Epithelial cell of proximal tubule (primary cell): ENCODE measurements around the gene CHMP4A. TPM values are rescaled to one million over a fixed set of nuclear protein-coding genes. Genes with fewer than 3 reads are reported as not detected.

Source experiments
- DNase-seq: peaks from one replicate; pipeline ENCODE4 v3.0.0-alpha.2; 2011; ENCODE audit warnings: low read depth
- H3K4me3 ChIP-seq: 2 replicates; pipeline ENCODE4 v1.5.1; 2011; ENCODE audit warnings: low read depth, mild to moderate bottlenecking, low read length
- total RNA-seq: library from RNA; depleted of rRNA; stranded (reverse); fragments of >200 nt; gene quantifications from 2 replicates; pipeline ENCODE4 v1.2.3, GENCODE V29; 2015
- TF ChIP-seq, protein P1 (sequence below): conservative IDR thresholded peaks from 2 replicates; pipeline ENCODE4 v1.5.1; 2012; ENCODE audit warnings: low read depth, mild to moderate bottlenecking, low read length

CHMP4A gene
- total RNA-seq, 1 donor from 2014 or later = 88.4 TPM

- no peak overlapping the region for H3K4me3 ChIP-seq
- no peak for DNase-seq
- TF ChIP-seq, protein P1, sequence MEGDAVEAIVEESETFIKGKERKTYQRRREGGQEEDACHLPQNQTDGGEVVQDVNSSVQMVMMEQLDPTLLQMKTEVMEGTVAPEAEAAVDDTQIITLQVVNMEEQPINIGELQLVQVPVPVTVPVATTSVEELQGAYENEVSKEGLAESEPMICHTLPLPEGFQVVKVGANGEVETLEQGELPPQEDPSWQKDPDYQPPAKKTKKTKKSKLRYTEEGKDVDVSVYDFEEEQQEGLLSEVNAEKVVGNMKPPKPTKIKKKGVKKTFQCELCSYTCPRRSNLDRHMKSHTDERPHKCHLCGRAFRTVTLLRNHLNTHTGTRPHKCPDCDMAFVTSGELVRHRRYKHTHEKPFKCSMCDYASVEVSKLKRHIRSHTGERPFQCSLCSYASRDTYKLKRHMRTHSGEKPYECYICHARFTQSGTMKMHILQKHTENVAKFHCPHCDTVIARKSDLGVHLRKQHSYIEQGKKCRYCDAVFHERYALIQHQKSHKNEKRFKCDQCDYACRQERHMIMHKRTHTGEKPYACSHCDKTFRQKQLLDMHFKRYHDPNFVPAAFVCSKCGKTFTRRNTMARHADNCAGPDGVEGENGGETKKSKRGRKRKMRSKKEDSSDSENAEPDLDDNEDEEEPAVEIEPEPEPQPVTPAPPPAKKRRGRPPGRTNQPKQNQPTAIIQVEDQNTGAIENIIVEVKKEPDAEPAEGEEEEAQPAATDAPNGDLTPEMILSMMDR = no peak
Observed at GRCh38 chr14:24253936-24254335, 40.6 kb upstream of the CHMP4A start.

- no peak for DNase-seq
- TF ChIP-seq, protein P1 = no peak
- no peak overlapping the region for H3K4me3 ChIP-seq
Observed at GRCh38 chr14:24252289-24253124, 39.2 kb upstream of the CHMP4A start.

- H3K4me3 ChIP-seq = no peak overlapping the region
- DNase-seq = no peak
- TF ChIP-seq, protein P1 = peak; percentile 15
Observed at GRCh38 chr14:24251880-24252288, 38.6 kb upstream of the CHMP4A start.

- H3K4me3 ChIP-seq = no peak overlapping the region
- TF ChIP-seq, protein P1 = no peak
- DNase-seq = no peak
Observed at GRCh38 chr14:24250354-24250753, 37.1 kb upstream of the CHMP4A start.

DNA sequence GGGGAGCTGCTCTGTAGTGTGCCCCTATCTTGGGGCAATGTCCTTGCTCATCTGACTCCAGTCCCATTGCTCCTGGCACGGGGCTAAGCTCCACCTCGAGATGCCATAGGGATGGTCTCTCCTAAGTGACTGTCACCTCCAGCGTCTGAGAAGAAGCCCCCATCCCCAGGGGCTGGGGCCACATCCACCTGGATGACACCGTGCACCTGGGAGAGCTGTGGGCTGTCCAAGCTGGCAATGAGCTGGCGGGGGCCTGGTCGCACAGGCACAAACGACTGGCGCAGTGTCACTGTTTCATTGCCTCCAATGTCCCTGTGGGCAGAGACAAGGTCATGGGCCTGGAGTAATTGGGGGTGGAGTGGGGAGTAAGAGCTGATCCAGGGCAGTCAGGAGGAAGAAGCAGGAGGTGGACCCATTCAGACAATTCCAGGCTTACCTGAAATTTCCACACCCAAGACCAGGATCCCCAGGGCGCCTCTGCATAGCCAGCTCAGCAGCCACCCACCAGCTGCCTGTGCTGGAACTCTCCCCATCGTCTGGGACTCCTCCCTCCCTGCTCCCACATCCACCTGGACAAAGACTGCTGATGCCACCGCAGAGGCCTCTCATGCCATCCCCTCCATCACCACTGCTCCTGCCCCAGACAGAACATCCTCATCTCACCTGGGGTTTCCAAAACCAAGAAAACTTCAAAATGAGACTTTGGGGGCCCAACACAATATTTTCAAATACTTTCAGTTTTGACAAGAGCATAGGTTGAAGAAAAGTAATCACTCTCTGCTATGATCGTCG, 36.1 kb upstream of the CHMP4A start:
- H3K4me3 ChIP-seq = no peak overlapping the region
- TF ChIP-seq, protein P1 = no peak
- DNase-seq = no peak

DNA sequence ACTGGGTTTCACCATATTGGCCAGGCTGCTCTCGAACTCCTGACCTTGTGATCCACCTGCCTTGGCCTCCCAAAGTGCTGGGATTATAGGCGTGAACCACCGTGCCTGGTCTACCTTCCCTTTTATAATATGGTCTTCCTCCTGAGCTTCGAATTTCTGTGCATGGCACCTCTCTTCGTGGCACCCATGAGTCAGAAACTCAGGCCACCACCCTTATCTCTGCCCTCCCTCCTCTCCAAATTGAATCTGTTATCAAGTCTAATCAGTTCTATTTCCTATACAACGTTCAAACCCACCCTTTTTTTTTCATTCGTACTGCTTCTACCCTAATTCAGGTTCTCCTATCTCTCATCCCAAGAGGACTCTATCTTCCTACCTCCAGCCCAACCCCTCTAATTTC, 34.1 kb upstream of the CHMP4A start:
- TF ChIP-seq, protein P1 = no peak
- no peak overlapping the region for H3K4me3 ChIP-seq
- DNase-seq = no peak
